ENCODE measurements around the gene CCDC149.

The CCDC149 gene

GRCh38 chr4:24775032-24775605 lies 137.7 kb downstream of the CCDC149 start:
- DNase-seq (ENCODE audit: low spot score) = no peak

GRCh38 chr4:24774452-24774851 lies 138.4 kb downstream of the CCDC149 start:
- DNase-seq (ENCODE audit: low spot score) = no peak

GRCh38 chr4:24772952-24773351 lies 139.9 kb downstream of the CCDC149 start:
- no peak for DNase-seq (ENCODE audit: low spot score)

GRCh38 chr4:24772061-24772705 lies 140.7 kb downstream of the CCDC149 start:
- DNase-seq (ENCODE audit: low spot score) = no peak

- no peak for DNase-seq (ENCODE audit: low spot score)
Measured at GRCh38 chr4:24771241-24771640, 141.6 kb downstream of the CCDC149 start.

GRCh38 chr4:24770667-24771066 lies 142.2 kb downstream of the CCDC149 start:
- no peak for DNase-seq (ENCODE audit: low spot score)

GRCh38 chr4:24770032-24770584 lies 142.7 kb downstream of the CCDC149 start:
- DNase-seq (ENCODE audit: low spot score) = no peak

GRCh38 chr4:24769571-24769970 lies 143.3 kb downstream of the CCDC149 start:
- no peak for DNase-seq (ENCODE audit: low spot score)

- DNase-seq (ENCODE audit: low spot score) = no peak
Measured at GRCh38 chr4:24768604-24769003, 144.2 kb downstream of the CCDC149 start.

- no peak for DNase-seq (ENCODE audit: low spot score)
Measured at GRCh38 chr4:24768006-24768405, 144.8 kb downstream of the CCDC149 start.

- DNase-seq (ENCODE audit: low spot score) = no peak
Measured at GRCh38 chr4:24765376-24765988, 147.4 kb downstream of the CCDC149 start.

- DNase-seq (ENCODE audit: low spot score) = no peak
Measured at GRCh38 chr4:24764345-24764744, 148.5 kb downstream of the CCDC149 start.

GRCh38 chr4:24763631-24764297 lies 149.1 kb downstream of the CCDC149 start:
- DNase-seq (ENCODE audit: low spot score) = no peak

Data from NAMALWA (cell line).